GM21529 (cell line): ENCODE results near the gene GJD4.

Experiments used
- ATAC-seq: cut with Tn5 transposase; IDR thresholded peaks from one replicate; pipeline ENCODE4 v1.9.1; 2021; ENCODE audit not compliant: unreplicated experiment

Gene GJD4

GRCh38 chr10:35644050-35644950 lies 39.2 kb downstream of the GJD4 start:
- no peak for ATAC-seq

GRCh38 chr10:35650894-35651293 lies 45.8 kb downstream of the GJD4 start:
- no peak for ATAC-seq

- ATAC-seq, result no peak
Observed at GRCh38 chr10:35652824-35653223, 47.7 kb downstream of the GJD4 start.

- ATAC-seq, result no peak
Observed at GRCh38 chr10:35657621-35658020, 52.5 kb downstream of the GJD4 start.
